Mucosa of rectum (tissue), 2 donors: ENCODE data around the gene PEAK1.

Experiments used
- H3K27ac ChIP-seq, 2 donors: one replicate each; pipeline ENCODE4 v1.7.0; 2013; ENCODE audit warnings: inconsistent platforms in 2 of 2, low read depth in 2 of 2, low read length in 2 of 2
- H3K27me3 ChIP-seq, 2 donors: one replicate each; pipeline ENCODE4 v1.7.0; 2013; ENCODE audit warnings: low read length in 2 of 2; ENCODE audit not compliant: control insufficient read depth in 2 of 2, insufficient read depth in 2 of 2
- H3K36me3 ChIP-seq, 2 donors: one replicate each; pipeline ENCODE4 v1.7.0; 2013; ENCODE audit warnings: low read length in 2 of 2; ENCODE audit not compliant: control insufficient read depth in 2 of 2, insufficient read depth in 2 of 2
- H3K4me1 ChIP-seq, 2 donors: one replicate each; pipeline ENCODE4 v1.7.0; 2013; ENCODE audit warnings: low read length in 2 of 2, mild to moderate bottlenecking in 1 of 2; ENCODE audit not compliant: control insufficient read depth in 2 of 2, insufficient read depth in 2 of 2
- H3K4me3 ChIP-seq, 2 donors: one replicate each; pipeline ENCODE4 v1.7.0; 2013; ENCODE audit warnings: low read length in 2 of 2
- H3K9ac ChIP-seq, 2 donors: one replicate each; pipeline ENCODE4 v1.7.0; 2013; ENCODE audit warnings: low read length in 2 of 2, low read depth in 1 of 2, mild to moderate bottlenecking in 1 of 2
- H3K9me3 ChIP-seq, 2 donors: one replicate each; pipeline ENCODE4 v1.7.0; 2013; ENCODE audit warnings: low read length in 2 of 2; ENCODE audit not compliant: control insufficient read depth in 2 of 2
- donor health status: healthy.
- donor health status: Normal muscosa, but diverticular disease.

The PEAK1 gene

DNA sequence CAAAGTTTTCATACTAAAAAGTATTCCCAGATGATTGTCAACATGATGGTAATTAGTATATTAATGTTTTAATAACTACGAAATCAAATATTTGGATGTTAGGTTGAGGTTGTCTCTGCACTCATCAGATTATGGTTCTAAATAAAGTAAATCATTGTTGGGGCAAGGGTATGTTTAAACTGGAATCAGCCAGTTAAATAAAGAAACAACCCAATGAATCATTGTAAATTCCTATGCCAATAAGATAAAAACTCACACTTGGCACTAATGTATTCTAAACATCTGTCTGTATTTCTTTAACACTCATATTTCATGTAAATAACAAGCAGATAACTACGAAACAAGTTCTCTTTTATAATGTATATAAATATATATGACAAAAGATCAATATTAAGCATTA lies 92.7 kb downstream of the PEAK1 start:
- no peaks in the 10 kb centered on the region for H3K36me3 ChIP-seq
- H3K9me3 ChIP-seq = no peaks in the 10 kb centered on the region
- H3K4me1 ChIP-seq = no peaks in the 10 kb centered on the region
- H3K27me3 ChIP-seq = no peaks in the 10 kb centered on the region
- no peak overlapping the region for H3K4me3 ChIP-seq
- no peak overlapping the region for H3K27ac ChIP-seq
- no peak overlapping the region for H3K9ac ChIP-seq

GRCh38 chr15:77326366-77326765 lies 93.5 kb downstream of the PEAK1 start:
- no peaks in the 10 kb centered on the region for H3K4me1 ChIP-seq
- H3K36me3 ChIP-seq = no peaks in the 10 kb centered on the region
- H3K27me3 ChIP-seq = no peaks in the 10 kb centered on the region
- H3K9ac ChIP-seq = no peak overlapping the region
- no peaks in the 10 kb centered on the region for H3K9me3 ChIP-seq
- no peak overlapping the region for H3K4me3 ChIP-seq
- H3K27ac ChIP-seq = no peak overlapping the region

- no peak overlapping the region for H3K27ac ChIP-seq
- no peak overlapping the region for H3K4me3 ChIP-seq
- no peaks in the 10 kb centered on the region for H3K9me3 ChIP-seq
- no peak overlapping the region for H3K9ac ChIP-seq
- H3K27me3 ChIP-seq = no peaks in the 10 kb centered on the region
- no peaks in the 10 kb centered on the region for H3K36me3 ChIP-seq
- H3K4me1 ChIP-seq = no peaks in the 10 kb centered on the region
Observed at GRCh38 chr15:77312523-77312922, 107.4 kb downstream of the PEAK1 start.

DNA sequence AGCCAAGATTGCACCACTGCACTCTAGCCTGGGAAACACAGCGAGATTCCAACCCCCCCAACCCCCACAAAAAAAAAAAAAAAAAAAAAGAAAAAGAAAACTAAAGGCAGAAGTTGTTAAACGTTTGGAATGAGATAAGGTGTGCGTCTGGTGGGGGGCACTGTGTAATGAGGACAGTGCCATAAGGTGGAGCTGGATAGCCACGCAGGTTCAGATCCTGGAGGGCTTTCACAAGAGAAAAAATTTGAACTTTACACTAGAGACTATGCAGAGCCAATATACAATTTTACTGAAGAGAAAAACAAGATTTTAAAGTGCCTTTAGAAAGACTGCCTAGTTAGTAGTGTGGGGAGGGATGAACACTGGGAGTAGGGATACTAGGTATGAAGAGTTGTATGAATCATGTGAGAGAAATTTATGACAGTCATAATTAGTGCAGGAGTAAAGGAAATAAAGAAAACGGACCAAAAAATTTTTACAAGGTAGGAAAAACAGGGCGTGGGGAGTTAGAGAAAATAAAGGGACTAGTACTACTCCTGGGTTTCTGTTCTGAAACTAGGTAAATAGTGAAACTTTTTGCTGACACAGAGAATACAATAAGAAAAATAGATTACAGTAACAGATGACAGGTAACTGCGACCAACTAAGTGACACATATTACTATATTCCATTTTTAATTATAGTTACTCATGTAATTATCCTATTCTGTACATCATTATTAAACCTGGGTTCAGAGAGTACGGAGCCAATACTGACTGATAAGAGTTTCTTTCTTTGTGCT lies 108.1 kb downstream of the PEAK1 start:
- H3K4me1 ChIP-seq = no peaks in the 10 kb centered on the region
- H3K9ac ChIP-seq = no peak overlapping the region
- H3K4me3 ChIP-seq = no peak overlapping the region
- no peak overlapping the region for H3K27ac ChIP-seq
- no peaks in the 10 kb centered on the region for H3K36me3 ChIP-seq
- no peaks in the 10 kb centered on the region for H3K27me3 ChIP-seq
- H3K9me3 ChIP-seq = no peaks in the 10 kb centered on the region

DNA sequence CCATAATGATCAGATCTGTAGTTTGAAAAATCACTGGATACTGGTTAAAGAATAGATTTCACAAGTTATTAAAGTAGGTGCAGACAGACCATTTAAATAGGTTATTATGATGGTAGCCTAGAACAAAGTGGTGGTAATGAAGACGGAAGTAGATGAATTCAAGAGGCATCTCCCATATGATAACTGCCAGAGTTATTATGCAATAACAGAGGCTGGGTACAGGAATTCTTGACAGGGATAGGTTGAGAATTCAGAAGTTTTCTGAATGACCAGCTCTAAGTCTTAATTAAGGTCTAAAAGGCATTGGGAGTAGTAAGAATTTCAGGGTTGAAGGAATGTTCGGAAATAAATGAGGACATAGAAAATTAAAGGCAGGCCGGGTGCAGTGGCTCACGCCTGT lies 108.9 kb downstream of the PEAK1 start:
- no peaks in the 10 kb centered on the region for H3K4me1 ChIP-seq
- no peaks in the 10 kb centered on the region for H3K27me3 ChIP-seq
- no peak overlapping the region for H3K9ac ChIP-seq
- H3K36me3 ChIP-seq = no peaks in the 10 kb centered on the region
- H3K4me3 ChIP-seq = no peak overlapping the region
- no peaks in the 10 kb centered on the region for H3K9me3 ChIP-seq
- no peak overlapping the region for H3K27ac ChIP-seq

DNA sequence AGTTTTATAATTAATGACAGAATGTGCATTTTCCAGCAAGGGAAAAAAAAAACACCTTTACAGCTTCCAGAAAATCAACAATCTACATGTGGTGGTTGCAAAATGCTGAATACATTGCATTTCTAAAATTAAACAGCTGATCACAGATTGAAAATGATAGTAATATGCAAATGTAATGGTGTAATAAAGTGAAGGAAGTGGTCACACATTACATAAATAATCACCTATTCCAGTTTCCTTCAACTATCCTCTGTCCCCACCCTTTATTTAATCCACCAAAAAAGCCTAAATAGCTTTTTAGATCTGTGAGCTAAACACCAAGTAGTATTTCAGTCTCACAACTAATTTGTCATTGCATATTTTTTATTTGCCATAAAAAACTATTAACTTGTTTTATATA lies 110.5 kb downstream of the PEAK1 start:
- H3K9me3 ChIP-seq = no peaks in the 10 kb centered on the region
- no peak overlapping the region for H3K4me3 ChIP-seq
- no peaks in the 10 kb centered on the region for H3K36me3 ChIP-seq
- H3K27me3 ChIP-seq = no peaks in the 10 kb centered on the region
- H3K4me1 ChIP-seq = no peaks in the 10 kb centered on the region
- no peak overlapping the region for H3K27ac ChIP-seq
- no peak overlapping the region for H3K9ac ChIP-seq

- Histone ChIP-seq H3K27me3 (no peaks in the 10 kb centered on the region), H3K9me3 (no peaks in the 10 kb centered on the region), H3K36me3 (no peaks in the 10 kb centered on the region), H3K9ac (no peak overlapping the region), H3K27ac (no peak overlapping the region), H3K4me1 (no peaks in the 10 kb centered on the region), H3K4me3 (no peak overlapping the region)
Observed at GRCh38 chr15:77305953-77306352, 114.0 kb downstream of the PEAK1 start.

DNA sequence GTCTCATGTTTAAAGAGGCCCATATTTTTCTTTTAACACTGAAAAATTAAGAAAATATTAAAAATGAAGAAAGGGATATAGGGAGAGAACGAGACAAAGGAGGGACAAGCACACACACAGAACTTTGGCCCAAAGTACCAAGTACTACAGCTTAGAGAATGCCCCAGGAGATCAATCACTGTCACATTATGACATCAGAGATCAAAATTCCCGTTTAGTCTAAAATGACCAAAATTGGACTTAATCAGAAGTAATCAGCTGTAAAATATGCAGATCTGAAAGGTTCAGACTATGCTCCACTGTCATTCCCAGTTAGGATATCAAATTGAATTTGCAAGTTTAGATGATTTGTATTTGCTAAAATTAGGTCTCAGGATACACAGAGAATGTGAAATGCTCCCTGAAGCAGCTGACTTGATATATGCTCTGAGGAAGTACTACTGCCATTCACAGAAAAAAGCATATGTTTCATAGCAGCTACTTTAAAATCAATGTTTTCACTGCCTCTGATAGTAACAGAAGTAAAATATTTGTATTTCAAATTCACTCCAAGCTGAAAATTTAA lies 123.0 kb downstream of the PEAK1 start:
- H3K36me3 ChIP-seq = no peaks in the 10 kb centered on the region
- no peak overlapping the region for H3K4me3 ChIP-seq
- no peaks in the 10 kb centered on the region for H3K4me1 ChIP-seq
- H3K9ac ChIP-seq = no peak overlapping the region
- H3K27ac ChIP-seq = no peak overlapping the region
- H3K9me3 ChIP-seq = no peaks in the 10 kb centered on the region
- no peaks in the 10 kb centered on the region for H3K27me3 ChIP-seq

GRCh38 chr15:77295446-77295845 lies 124.5 kb downstream of the PEAK1 start:
- Histone ChIP-seq H3K9ac (no peak overlapping the region), H3K36me3 (no peaks in the 10 kb centered on the region), H3K9me3 (no peaks in the 10 kb centered on the region), H3K4me1 (no peaks in the 10 kb centered on the region), H3K4me3 (no peak overlapping the region), H3K27me3 (no peaks in the 10 kb centered on the region), H3K27ac (no peak overlapping the region)

GRCh38 chr15:77292969-77293558 lies 126.8 kb downstream of the PEAK1 start:
- Histone ChIP-seq H3K9me3 (no peaks in the 10 kb centered on the region), H3K36me3 (no peaks in the 10 kb centered on the region), H3K4me1 (no peaks in the 10 kb centered on the region), H3K27ac (no peak overlapping the region), H3K27me3 (no peaks in the 10 kb centered on the region), H3K4me3 (no peak overlapping the region), H3K9ac (no peak overlapping the region)
